OCI-LY7 (cell line): ENCODE results near the gene TEX22.

Experiments used
- EZH2phosphoT487 ChIP-seq: fragments of 200-600 bp; sonication (generic); IDR thresholded peaks from 2 replicates; pipeline ENCODE4 v1.6.1; 2018; ENCODE audit warnings: low read depth, borderline replicate concordance, mild to moderate bottlenecking, mixed run types, antibody characterized with exemption, low read length, moderate library complexity, mixed read lengths
- TF ChIP-seq, protein P1 (sequence below): fragments of 200-600 bp; sonication (generic); conservative IDR thresholded peaks from 2 replicates; pipeline ENCODE4 v1.5.1; 2014; ENCODE audit warnings: mild to moderate bottlenecking, antibody characterized with exemption, low read length, moderate library complexity, mixed read lengths

GRCh38 chr14:105350450-105351244 is 47.7 kb upstream of the TEX22 start:
- TF ChIP-seq, protein P1, sequence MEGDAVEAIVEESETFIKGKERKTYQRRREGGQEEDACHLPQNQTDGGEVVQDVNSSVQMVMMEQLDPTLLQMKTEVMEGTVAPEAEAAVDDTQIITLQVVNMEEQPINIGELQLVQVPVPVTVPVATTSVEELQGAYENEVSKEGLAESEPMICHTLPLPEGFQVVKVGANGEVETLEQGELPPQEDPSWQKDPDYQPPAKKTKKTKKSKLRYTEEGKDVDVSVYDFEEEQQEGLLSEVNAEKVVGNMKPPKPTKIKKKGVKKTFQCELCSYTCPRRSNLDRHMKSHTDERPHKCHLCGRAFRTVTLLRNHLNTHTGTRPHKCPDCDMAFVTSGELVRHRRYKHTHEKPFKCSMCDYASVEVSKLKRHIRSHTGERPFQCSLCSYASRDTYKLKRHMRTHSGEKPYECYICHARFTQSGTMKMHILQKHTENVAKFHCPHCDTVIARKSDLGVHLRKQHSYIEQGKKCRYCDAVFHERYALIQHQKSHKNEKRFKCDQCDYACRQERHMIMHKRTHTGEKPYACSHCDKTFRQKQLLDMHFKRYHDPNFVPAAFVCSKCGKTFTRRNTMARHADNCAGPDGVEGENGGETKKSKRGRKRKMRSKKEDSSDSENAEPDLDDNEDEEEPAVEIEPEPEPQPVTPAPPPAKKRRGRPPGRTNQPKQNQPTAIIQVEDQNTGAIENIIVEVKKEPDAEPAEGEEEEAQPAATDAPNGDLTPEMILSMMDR: no peak
- no peak for TF ChIP-seq EZH2phosphoT487
